Bladder microvascular endothelial cell (primary cell): ENCODE measurements around the gene COPS4. TPM values are rescaled to one million over a fixed set of nuclear protein-coding genes. Genes with fewer than 3 reads are reported as not detected.

ENCODE experiments used
- total RNA-seq: library from RNA; depleted of rRNA; stranded (reverse); fragments of >200 nt; gene quantifications from 2 replicates; pipeline ENCODE4 v1.2.3, GENCODE V29; 2014

Gene COPS4
- 56.3 and 69.0 TPM in 2 replicates for total RNA-seq

GRCh38 chr4:83034630-83035494 lies at the start of gene COPS4:
COPS4 (plus strand) TSS chr4:83035183; CDS start chr4:83035225, 42 bp downstream.

GRCh38 chr4:83010522-83011318 lies 24.3 kb upstream of the COPS4 start, which contains the start of gene LIN54:
LIN54 (minus strand) TSS chr4:83010823; CDS start chr4:82984844, 25,979 bp downstream.

DNA sequence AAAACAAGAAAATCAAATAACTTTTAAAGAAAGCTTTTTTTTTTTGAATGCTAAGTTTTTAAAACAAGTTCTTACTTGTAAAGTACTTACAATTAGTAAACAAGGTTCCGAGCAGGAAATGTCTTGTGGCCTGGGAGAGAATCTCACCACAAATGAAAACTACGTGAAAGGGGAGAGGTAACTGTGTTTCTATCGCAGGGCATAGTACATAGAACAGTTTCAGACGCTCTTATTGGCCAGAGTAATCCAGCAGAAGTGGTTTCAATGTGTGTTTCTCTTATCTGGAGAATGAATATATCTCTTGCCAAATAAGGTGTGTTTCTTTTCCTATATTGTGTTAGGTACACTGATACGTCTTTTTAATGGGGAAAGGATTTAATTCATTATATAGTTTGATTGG lies 79.6 kb downstream of the COPS4 start, which contains the start of gene PLAC8:
Gene PLAC8, minus strand, starts transcription at position 154 of the 400 bp plus-strand sequence. CDS start 6,808 bp downstream, outside the sequence.

Other genes with a start within 250 kb of the COPS4 start
- 23.5 and 42.7 TPM in 2 replicates for gene SCD5, start 236.4 kb upstream of the COPS4 start, total RNA-seq
- gene SEC31A, start 144.0 kb upstream of the COPS4 start, total RNA-seq = 129 and 299 TPM in 2 replicates
- gene THAP9, start 134.4 kb upstream of the COPS4 start, total RNA-seq = 4.0 and 7.6 TPM in 2 replicates
- 7.8 and 12.8 TPM in 2 replicates for gene LIN54, start 24.4 kb upstream of the COPS4 start, total RNA-seq
- gene PLAC8, start 79.5 kb downstream of the COPS4 start, total RNA-seq = 0.19 and 0.81 TPM in 2 replicates
- 14.0 and 15.5 TPM in 2 replicates for gene COQ2, start 249.6 kb downstream of the COPS4 start, total RNA-seq